GM21526 (cell line): Measurements from ENCODE around the gene PIGA.
A peak's percentile ranks its signal among the peaks of the same experiment; 100 is the strongest.

Source experiments
- ATAC-seq: cut with Tn5 transposase; IDR thresholded peaks from one replicate; pipeline ENCODE4 v1.9.1; 2021; ENCODE audit warnings: moderate library complexity; ENCODE audit not compliant: unreplicated experiment, low FRiP score

Gene PIGA, protein sequence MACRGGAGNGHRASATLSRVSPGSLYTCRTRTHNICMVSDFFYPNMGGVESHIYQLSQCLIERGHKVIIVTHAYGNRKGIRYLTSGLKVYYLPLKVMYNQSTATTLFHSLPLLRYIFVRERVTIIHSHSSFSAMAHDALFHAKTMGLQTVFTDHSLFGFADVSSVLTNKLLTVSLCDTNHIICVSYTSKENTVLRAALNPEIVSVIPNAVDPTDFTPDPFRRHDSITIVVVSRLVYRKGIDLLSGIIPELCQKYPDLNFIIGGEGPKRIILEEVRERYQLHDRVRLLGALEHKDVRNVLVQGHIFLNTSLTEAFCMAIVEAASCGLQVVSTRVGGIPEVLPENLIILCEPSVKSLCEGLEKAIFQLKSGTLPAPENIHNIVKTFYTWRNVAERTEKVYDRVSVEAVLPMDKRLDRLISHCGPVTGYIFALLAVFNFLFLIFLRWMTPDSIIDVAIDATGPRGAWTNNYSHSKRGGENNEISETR

GRCh38 chrX:15335135-15336022, at the start of gene PIGA:
TSS of gene PIGA (minus strand) at chrX:15335523. CDS start at chrX:15331930, 3,593 bp downstream.
- ATAC-seq, result peak; percentile 97

DNA sequence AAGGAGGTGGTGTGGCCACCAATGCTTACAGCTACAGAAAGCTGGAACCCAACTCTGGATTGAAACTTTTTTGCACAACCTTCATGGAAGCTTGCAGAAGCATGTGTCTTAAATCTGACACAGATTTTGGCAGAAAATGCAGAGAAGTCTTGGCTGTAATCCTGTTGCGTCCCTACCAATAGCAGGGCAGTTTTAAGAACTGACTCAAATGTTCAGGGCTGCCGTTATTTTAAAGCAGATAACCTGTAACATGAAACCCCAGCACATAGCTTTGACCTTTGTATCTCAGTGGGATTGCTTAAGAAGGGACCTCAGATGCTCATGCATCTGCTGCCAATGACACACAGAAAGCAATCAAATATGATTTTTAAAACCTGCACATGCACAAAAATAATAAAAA, 49.0 kb upstream of the PIGA start, which contains the start of gene VEGFD:
Gene VEGFD (minus strand): TSS at position 110 of the 400 bp plus-strand sequence. CDS start 467 bp downstream, outside the sequence.
- ATAC-seq, result no peak

DNA sequence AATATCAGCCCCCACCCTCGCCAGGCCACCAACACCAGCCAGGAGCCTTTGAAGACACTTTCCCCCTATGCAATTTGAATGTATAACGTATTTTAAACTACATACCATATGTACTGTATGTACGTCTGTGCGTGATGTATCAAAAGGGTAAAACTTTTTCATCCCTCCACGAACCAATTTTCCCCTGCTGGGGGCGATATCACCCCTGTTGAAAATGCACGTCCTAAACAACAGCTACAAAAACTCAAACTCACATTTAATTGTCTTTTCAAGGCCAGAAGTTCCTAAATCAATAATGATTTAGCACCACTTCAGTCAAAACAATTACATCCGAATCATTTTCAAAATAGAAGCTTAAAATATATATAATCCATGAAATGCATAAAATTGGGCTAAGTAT, 47.5 kb upstream of the PIGA start:
- ATAC-seq, result no peak

GRCh38 chrX:15376956-15377355, 41.6 kb upstream of the PIGA start:
- ATAC-seq, result no peak

- ATAC-seq, result no peak
These were observed 38.7 kb upstream of the PIGA start for GRCh38 chrX:15373976-15374375.

GRCh38 chrX:15366506-15367352, 31.4 kb upstream of the PIGA start:
- ATAC-seq, result no peak

DNA sequence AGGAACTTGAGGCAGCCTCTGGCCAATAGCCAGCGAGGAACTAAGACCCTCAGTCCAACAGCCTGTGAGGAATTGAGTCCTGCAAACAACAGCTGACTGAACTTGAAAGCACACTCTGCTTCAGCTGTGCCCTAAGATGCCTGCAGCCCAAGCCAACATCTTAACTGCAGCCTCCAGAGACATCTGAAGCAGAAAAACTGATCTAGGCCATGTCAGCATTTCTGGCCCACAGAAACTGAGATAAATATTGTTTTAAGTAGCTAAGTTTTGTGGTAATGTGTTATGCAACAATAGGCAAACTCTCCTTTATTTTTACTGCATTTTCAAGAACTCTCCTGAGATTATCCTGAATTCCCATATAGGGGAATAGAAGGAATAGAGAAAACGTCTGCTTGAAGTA, 24.4 kb upstream of the PIGA start:
- ATAC-seq, result no peak

- no peak for ATAC-seq
These were observed 23.2 kb upstream of the PIGA start for GRCh38 chrX:15358533-15358932.

- no peak for ATAC-seq
These were observed 21.1 kb upstream of the PIGA start for GRCh38 chrX:15356444-15356843.

GRCh38 chrX:15350329-15350996, 15.1 kb upstream of the PIGA start:
- ATAC-seq, result no peak

GRCh38 chrX:15349046-15349445, 13.7 kb upstream of the PIGA start:
- peak; percentile 69 for ATAC-seq

- no peak for ATAC-seq
These were observed 10.7 kb upstream of the PIGA start for GRCh38 chrX:15345976-15346375.

- ATAC-seq, result no peak
These were observed 8.8 kb upstream of the PIGA start for GRCh38 chrX:15344106-15344505.

- ATAC-seq, result no peak
These were observed 7.8 kb upstream of the PIGA start for GRCh38 chrX:15343075-15343476.

GRCh38 chrX:15340867-15341266, 5.5 kb upstream of the PIGA start:
- ATAC-seq, result no peak

- no peak for ATAC-seq
These were observed 695 bp upstream of the PIGA start for GRCh38 chrX:15336023-15336413.

DNA sequence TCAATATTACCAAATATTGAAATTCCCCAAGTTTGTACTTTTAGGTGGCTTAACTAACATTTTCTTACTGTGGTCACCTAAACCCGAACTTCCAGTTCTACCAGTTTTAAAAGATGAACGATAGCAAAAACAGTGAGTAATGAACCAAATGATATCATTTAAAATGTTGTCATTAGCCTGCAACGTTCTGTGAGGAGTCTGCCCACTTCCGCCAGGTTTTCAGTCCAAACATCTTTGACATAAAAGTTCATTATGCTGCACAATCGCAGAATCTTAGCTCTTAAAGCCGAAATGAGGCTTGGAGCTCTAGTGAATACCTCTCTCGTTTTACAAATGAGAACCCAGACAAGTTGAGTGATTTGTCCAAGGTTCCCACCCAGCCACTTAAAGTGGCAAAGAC, 762 bp downstream of the PIGA start:
- ATAC-seq, result no peak

- ATAC-seq, result no peak
These were observed 6.5 kb downstream of the PIGA start for GRCh38 chrX:15328821-15329220.

DNA sequence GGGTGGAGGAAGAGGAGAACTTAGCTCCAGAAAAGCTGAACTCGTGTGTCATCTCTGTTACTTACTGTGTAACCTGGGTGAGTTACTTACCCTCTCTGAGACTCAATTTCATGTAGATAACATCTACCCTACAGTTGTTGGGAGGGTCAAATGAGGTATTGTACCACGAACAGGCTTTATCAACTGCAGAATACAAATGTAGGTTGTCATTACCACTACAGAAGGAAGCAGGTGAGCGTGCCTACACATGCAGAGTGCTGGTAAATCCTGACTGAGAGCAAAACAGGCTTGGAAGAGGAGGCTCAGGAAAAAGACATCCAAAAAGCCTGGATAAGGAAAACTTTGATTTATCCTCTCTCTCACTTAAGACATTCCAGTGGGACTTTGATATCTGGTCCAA, 7.2 kb downstream of the PIGA start:
- no peak for ATAC-seq

- ATAC-seq, result no peak
These were observed 12.9 kb downstream of the PIGA start for GRCh38 chrX:15322472-15322871.
